Measurements from ENCODE around the gene CCZ1.
"Not testable (repeated sequence)": the region's sequence is repeated elsewhere in the genome, so short reads cannot be mapped to it uniquely, and the experiment has no call there.

CCZ1 gene

DNA sequence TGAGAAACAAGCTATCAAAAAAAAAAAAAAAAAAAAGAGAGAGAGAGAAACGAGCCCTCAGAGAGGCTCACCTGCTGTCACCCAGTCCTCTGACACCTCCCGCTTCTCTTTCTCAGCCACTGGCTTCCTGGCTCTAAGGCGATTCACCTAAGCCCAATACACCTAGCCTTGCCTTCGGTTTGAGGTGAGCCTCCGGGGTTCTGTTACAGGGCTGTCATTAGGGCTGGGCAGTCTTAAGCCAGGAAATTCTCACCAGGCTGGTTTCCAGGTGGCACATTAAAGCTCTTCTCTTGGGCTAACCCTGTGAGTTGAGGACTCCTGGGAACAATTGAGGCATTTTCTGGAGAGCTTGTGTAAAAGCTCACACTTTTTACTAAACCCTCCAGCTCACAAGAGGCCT, 10.5 kb upstream of the CCZ1 start:
- not testable (repeated sequence) for H3K27me3 Mint-ChIP-seq, H3K27ac Mint-ChIP-seq

GRCh38 chr7:5890244-5890643, 8.3 kb upstream of the CCZ1 start:
- H3K27me3 Mint-ChIP-seq; H3K27ac Mint-ChIP-seq; H3K9me3 Mint-ChIP-seq; H3K36me3 Mint-ChIP-seq (ENCODE audit: low read depth); H3K4me3 Mint-ChIP-seq; H3K4me1 Mint-ChIP-seq (ENCODE audit: low read depth): not testable (repeated sequence)

More for the DNA sequence above, 10.5 kb upstream of the CCZ1 start:
- H3K4me1 Mint-ChIP-seq (ENCODE audit: low read depth); H3K9me3 Mint-ChIP-seq; H3K36me3 Mint-ChIP-seq (ENCODE audit: low read depth); H3K4me3 Mint-ChIP-seq: not testable (repeated sequence)

- H3K9me3 Mint-ChIP-seq, result no peaks in the 10 kb centered on the region
- no peaks in the 10 kb centered on the region for H3K36me3 Mint-ChIP-seq (ENCODE audit: low read depth)
- H3K27ac Mint-ChIP-seq, result no peak overlapping the region
- no peaks in the 10 kb centered on the region for H3K4me1 Mint-ChIP-seq (ENCODE audit: low read depth)
- H3K4me3 Mint-ChIP-seq, result no peak overlapping the region
- no peaks in the 10 kb centered on the region for H3K27me3 Mint-ChIP-seq
Measured at GRCh38 chr7:5892498-5892897, 6.0 kb upstream of the CCZ1 start.

DNA sequence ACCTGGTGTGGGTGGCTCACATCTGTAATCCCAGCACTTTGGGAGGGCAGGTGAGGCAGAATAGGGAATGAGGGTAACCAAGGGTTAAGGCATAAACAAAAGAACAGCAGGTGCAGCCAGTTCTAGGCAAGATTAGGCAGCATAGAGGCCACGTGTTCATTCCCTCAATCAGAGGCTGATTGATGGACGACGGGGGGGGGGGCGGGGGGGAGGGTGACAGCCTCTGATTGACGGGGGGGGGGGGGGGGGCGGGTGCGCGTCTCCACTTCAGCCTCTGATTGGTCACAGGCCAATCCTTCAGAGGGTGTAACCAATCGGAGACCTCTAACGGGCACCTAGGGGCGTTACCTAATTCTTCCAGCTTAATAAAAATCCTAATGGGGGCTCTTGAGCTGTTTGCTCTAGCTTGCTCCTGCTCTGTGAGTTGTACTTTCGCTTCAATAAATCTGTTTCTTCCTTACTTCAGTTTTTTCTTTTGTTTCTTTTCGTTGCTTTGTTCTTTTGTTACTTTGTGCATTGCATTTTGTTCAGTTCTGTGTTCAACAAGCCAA, 1.1 kb upstream of the CCZ1 start:
- H3K4me1 Mint-ChIP-seq (ENCODE audit: low read depth); H3K36me3 Mint-ChIP-seq (ENCODE audit: low read depth); H3K9me3 Mint-ChIP-seq; H3K27me3 Mint-ChIP-seq; H3K27ac Mint-ChIP-seq: not testable (repeated sequence)
- peak overlapping the region; percentile 74 for H3K4me3 Mint-ChIP-seq

DNA sequence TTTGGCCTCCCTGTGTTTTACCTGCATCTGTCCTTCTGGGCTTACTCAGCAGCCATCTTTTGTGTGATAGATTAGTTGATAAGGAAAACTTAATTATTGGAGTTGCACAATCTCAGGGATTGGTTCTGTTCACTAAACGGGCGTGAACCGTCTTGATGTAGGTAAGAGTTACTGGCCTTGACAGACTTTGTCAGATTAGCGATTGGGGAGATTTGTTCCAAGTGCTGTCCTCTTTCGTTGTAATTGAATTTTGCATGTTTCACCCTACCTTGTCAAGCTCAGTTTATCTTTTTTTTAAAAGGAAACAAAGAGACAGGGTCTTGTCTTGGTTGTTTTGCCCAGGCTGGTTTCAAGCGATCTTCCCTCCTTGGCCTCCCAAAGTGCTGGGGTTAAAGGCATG, 4.5 kb downstream of the CCZ1 start:
- not testable (repeated sequence) for H3K27me3 Mint-ChIP-seq; H3K4me3 Mint-ChIP-seq; H3K27ac Mint-ChIP-seq; H3K4me1 Mint-ChIP-seq (ENCODE audit: low read depth); H3K9me3 Mint-ChIP-seq
- H3K36me3 Mint-ChIP-seq (ENCODE audit: low read depth), result peaks cover 10% of the 10 kb centered on the region

GRCh38 chr7:5904726-5905125, 6.2 kb downstream of the CCZ1 start:
- not testable (repeated sequence) for H3K9me3 Mint-ChIP-seq; H3K27ac Mint-ChIP-seq; H3K4me3 Mint-ChIP-seq; H3K27me3 Mint-ChIP-seq; H3K4me1 Mint-ChIP-seq (ENCODE audit: low read depth)
- peaks cover 14% of the 10 kb centered on the region for H3K36me3 Mint-ChIP-seq (ENCODE audit: low read depth)

DNA sequence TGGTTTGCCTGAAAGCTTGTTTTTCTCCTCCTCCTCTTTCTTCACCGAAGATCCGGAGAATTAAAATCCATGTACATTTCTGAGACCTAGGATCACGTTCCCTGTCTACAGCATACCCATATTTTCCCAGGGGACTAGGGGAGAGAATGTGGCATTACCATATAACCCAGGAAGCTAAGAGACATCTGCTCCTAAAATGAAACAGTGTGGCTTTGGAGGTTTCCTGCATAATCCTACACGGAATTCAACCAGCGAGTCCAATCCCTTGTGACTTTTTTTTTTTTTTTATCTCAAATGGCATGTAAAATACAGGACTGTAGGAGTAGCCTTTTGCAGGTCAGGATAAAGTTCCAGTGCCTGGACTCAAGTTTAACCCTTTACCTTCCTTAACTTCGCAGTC, 10.3 kb downstream of the CCZ1 start:
- H3K4me1 Mint-ChIP-seq (ENCODE audit: low read depth); H3K27ac Mint-ChIP-seq; H3K9me3 Mint-ChIP-seq; H3K4me3 Mint-ChIP-seq; H3K27me3 Mint-ChIP-seq: not testable (repeated sequence)
- peaks cover 13% of the 10 kb centered on the region for H3K36me3 Mint-ChIP-seq (ENCODE audit: low read depth)

- H3K36me3 Mint-ChIP-seq (ENCODE audit: low read depth); H3K4me1 Mint-ChIP-seq (ENCODE audit: low read depth); H3K4me3 Mint-ChIP-seq; H3K27ac Mint-ChIP-seq; H3K9me3 Mint-ChIP-seq; H3K27me3 Mint-ChIP-seq: not testable (repeated sequence)
Measured at GRCh38 chr7:5916529-5916928, 18.0 kb downstream of the CCZ1 start.

- not testable (repeated sequence) for H3K4me3 Mint-ChIP-seq; H3K27me3 Mint-ChIP-seq; H3K36me3 Mint-ChIP-seq (ENCODE audit: low read depth); H3K4me1 Mint-ChIP-seq (ENCODE audit: low read depth); H3K27ac Mint-ChIP-seq; H3K9me3 Mint-ChIP-seq
Measured at GRCh38 chr7:5924180-5924579, 25.6 kb downstream of the CCZ1 start.

DNA sequence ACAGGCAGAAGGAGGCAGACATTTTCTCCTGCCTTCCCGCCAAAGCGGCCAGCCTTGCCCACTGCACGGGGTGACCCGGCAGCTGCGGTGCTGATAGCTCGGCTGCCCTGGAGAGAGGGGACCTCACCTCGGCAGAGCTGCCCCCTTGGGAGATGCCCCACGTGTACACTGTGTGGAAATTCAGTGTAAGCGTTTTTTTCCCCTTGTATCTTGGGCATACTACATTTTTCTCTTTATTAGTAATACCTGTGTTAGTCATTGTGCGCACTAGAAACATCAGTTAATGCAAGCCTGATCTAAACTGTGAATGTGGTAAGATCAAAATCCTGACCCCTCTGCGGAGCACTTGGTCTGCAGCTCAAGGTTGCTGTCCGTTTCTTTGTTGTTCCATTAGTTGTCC, 26.1 kb downstream of the CCZ1 start:
- not testable (repeated sequence) for H3K27me3 Mint-ChIP-seq; H3K4me3 Mint-ChIP-seq; H3K9me3 Mint-ChIP-seq; H3K27ac Mint-ChIP-seq; H3K4me1 Mint-ChIP-seq (ENCODE audit: low read depth); H3K36me3 Mint-ChIP-seq (ENCODE audit: low read depth)

- H3K9me3 Mint-ChIP-seq; H3K36me3 Mint-ChIP-seq (ENCODE audit: low read depth); H3K27me3 Mint-ChIP-seq; H3K4me1 Mint-ChIP-seq (ENCODE audit: low read depth); H3K4me3 Mint-ChIP-seq; H3K27ac Mint-ChIP-seq: not testable (repeated sequence)
Measured at GRCh38 chr7:5926263-5926870, 27.8 kb downstream of the CCZ1 start.

DNA sequence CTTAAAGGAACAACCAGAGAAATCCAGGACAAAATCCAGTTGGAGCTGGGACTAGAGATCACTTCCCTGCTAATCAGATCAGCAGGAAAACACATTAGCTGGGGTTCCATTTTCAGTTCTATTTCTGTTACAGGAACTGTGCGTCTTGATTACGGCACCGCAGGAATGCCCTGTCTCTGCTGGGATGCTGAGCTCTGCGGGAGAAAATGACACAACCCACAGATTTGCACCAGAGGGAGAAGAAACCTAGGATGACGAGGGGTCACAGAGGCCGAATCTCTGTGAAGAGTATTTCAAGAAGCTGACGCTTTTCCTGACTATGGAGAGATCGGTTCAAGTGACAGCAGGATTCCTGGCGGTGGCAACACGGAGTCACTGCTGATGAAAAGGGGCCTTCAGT, 31.8 kb downstream of the CCZ1 start:
- not testable (repeated sequence) for H3K36me3 Mint-ChIP-seq (ENCODE audit: low read depth); H3K4me3 Mint-ChIP-seq; H3K27me3 Mint-ChIP-seq; H3K4me1 Mint-ChIP-seq (ENCODE audit: low read depth); H3K9me3 Mint-ChIP-seq; H3K27ac Mint-ChIP-seq

DNA sequence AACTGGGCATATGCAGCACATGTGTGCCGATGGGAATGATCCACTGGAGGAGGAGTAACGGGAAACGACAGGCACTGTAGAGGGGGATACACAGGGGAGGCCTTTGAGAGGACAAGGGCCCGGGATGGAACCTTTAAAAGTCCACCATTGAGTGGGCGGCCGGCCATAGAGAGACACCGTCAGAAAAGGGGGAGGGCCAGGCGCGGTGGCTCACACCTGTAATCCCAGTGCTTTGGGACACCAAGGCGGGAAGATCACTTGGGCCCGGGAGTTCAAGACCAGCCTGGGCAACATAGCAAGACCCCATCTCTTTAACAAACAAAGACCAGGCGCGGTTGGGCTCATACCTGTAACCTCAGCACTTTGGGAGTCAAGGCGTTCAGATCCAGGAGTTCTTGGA, 32.7 kb downstream of the CCZ1 start:
- not testable (repeated sequence) for H3K4me1 Mint-ChIP-seq (ENCODE audit: low read depth); H3K36me3 Mint-ChIP-seq (ENCODE audit: low read depth); H3K4me3 Mint-ChIP-seq; H3K27me3 Mint-ChIP-seq; H3K27ac Mint-ChIP-seq; H3K9me3 Mint-ChIP-seq

GRCh38 chr7:5931905-5932644, 33.5 kb downstream of the CCZ1 start:
- not testable (repeated sequence) for H3K4me3 Mint-ChIP-seq; H3K27me3 Mint-ChIP-seq; H3K4me1 Mint-ChIP-seq (ENCODE audit: low read depth); H3K27ac Mint-ChIP-seq; H3K9me3 Mint-ChIP-seq; H3K36me3 Mint-ChIP-seq (ENCODE audit: low read depth)

DNA sequence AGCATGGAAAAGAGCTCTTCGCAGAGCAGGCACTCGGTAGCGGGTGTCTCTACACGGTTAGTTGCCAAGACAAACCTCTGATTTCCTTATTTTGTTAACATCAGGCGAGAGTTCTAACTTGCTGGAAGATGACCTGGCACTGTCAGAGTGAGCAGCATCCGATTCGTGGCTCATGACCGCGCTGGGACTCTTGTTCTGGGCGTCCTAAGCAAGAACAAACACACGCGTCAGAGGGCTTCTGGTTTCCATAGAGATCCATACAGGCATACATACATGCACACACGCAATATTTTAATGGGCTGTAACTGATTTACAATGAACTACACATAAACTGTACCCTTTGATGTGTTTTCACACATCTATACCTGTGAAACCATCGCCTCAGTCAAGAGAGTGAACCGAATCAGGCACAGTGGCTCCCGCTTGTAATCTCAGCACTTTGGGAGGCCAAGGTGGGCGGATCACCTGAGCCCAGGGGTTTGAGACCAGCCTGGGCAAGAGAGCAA, 36.5 kb downstream of the CCZ1 start:
- H3K36me3 Mint-ChIP-seq (ENCODE audit: low read depth); H3K27me3 Mint-ChIP-seq; H3K4me3 Mint-ChIP-seq; H3K9me3 Mint-ChIP-seq; H3K4me1 Mint-ChIP-seq (ENCODE audit: low read depth); H3K27ac Mint-ChIP-seq: not testable (repeated sequence)

DNA sequence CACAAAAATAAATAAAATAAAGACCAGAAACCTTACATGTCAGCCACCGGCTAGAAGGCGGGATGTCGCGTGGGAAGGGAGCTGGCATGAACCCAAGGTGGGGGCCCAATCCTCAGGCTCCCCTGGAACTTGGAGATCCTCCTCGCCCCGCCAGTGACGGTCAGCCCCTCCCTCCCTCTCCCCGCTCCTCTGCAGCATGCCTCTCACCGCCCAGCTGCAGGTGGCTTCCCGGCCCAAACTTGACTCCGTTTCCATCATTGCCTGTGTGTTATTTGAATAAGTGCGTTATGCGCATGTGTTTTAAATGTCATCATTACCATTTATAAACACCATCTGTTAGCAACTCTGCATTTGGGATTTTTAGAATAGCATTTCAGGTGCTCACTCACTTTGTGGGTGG, 64.7 kb downstream of the CCZ1 start:
- H3K27ac Mint-ChIP-seq; H3K9me3 Mint-ChIP-seq; H3K4me1 Mint-ChIP-seq (ENCODE audit: low read depth); H3K27me3 Mint-ChIP-seq; H3K36me3 Mint-ChIP-seq (ENCODE audit: low read depth); H3K4me3 Mint-ChIP-seq: not testable (repeated sequence)

Measured in stimulated activated naive CD8-positive, alpha-beta T cell treated with anti-CD3 and anti-CD28 coated beads, Interleukin-15, Interleukin-2, amounts not matched to agents 100 ng/mL and 50 ng/mL, for 24 hours (primary cell).